Measurements from ENCODE around the gene CLEC14A. TPM values are rescaled to one million over a fixed set of nuclear protein-coding genes. Genes with fewer than 3 reads are reported as not detected.

CLEC14A gene
- total and polyA plus RNA-seq, 8 donors: 1.8 to 24.9 (median 9.6) TPM; not detected in 1

Other genes starting within 250 kb of the CLEC14A start
- gene SSTR1, start 48.2 kb downstream of the CLEC14A start, total RNA-seq: 10 to 100 TPM in 4 of 5 donors, 1 to 10 TPM in 1; 1.2 to 26.1 (median 15.6) TPM
- 10 to 100 TPM in 1 of 3 donors, 1 to 10 TPM in 2; 1.1 to 11.9 (median 4.2) TPM for gene SSTR1, start 48.2 kb downstream of the CLEC14A start, polyA plus RNA-seq